Measurements from ENCODE around the gene GABRB1.

DNA sequence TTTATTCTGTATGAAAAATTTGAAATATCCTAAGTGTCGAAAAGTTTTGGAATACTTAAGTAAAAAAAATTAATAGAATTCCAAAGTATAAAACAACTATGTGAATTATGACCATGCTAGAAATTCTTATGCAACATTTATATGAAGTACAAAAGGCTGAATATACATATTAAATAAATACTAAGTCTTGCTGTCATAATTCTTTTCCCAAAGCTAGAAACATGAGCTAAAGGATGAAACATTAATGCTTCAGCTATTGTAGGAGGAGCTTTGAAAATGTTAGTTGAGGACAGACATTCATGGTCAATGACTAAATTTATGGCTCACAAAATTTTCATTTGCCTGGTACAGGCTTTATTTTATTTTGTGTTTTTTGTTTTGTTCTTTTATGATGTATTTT is 207.3 kb downstream of the GABRB1 start:
- TF ChIP-seq YY1 (tag by site-specific recombination; IDR thresholded peaks at IDR 0.05) (no peak), CTCF (tag by site-specific recombination; IDR thresholded peaks at IDR 0.05) (no peak), ZNF248 (tag by site-specific recombination; IDR thresholded peaks at IDR 0.05) (no peak), REST (tag by site-specific recombination; IDR thresholded peaks at IDR 0.05) (no peak), ZBTB8A (tag by site-specific recombination; IDR thresholded peaks at IDR 0.05) (no peak), ZNF37A (tag by site-specific recombination; IDR thresholded peaks at IDR 0.05) (no peak), RBAK (tag by site-specific recombination; IDR thresholded peaks at IDR 0.05) (no peak)
